Activated T-cell treated with anti-CD3 and anti-CD28 coated beads, Interleukin-2, amount 50 U/mL, for 4 hours (primary cell): ENCODE results near the gene NLGN1. TPM values are rescaled to one million over a fixed set of nuclear protein-coding genes. Genes with fewer than 3 reads are reported as not detected.

Experiments
- ATAC-seq, 2 donors: fragments of 200-7000 bp; cut with Tn5 transposase; one replicate each; pipeline ENCODE4 v1.10.0; 2021
- DNase-seq: peaks from one replicate; pipeline ENCODE4 v3.0.0-alpha.2; 2020
- H3K27me3 Mint-ChIP-seq: one replicate; pipeline ENCODE4 v1.8.0; 2021; ENCODE audit warnings: low read depth, mixed read lengths
- H3K36me3 Mint-ChIP-seq: one replicate; pipeline ENCODE4 v1.8.0; 2022; ENCODE audit warnings: mixed read lengths; ENCODE audit not compliant: insufficient read depth
- H3K4me1 Mint-ChIP-seq: one replicate; pipeline ENCODE4 v1.8.0; 2021; ENCODE audit warnings: low read depth, mixed read lengths
- H3K4me3 Mint-ChIP-seq: one replicate; pipeline ENCODE4 v1.8.0; 2021; ENCODE audit warnings: mild to moderate bottlenecking, moderate library complexity, mixed read lengths
- H3K9me3 Mint-ChIP-seq: one replicate; pipeline ENCODE4 v1.8.0; 2021; ENCODE audit warnings: mixed read lengths
- total RNA-seq, 3 donors: library from RNA; stranded (reverse); gene quantifications; one replicate each; pipeline ENCODE4 v1.2.1, GENCODE V29; 2021

Gene NLGN1
- total RNA-seq, 3 donors from 2014 or later: not detected

- no peak overlapping the region for H3K4me3 Mint-ChIP-seq
- H3K9me3 Mint-ChIP-seq: no peaks in the 10 kb centered on the region
- no peaks in the 10 kb centered on the region for H3K27me3 Mint-ChIP-seq
- DNase-seq: no peak
- H3K4me1 Mint-ChIP-seq: no peaks in the 10 kb centered on the region
- H3K36me3 Mint-ChIP-seq: no peaks in the 10 kb centered on the region
- ATAC-seq: no peak
Measured at GRCh38 chr3:174147798-174148197, 750.3 kb downstream of the NLGN1 start.

GRCh38 chr3:174153871-174154270 lies 756.3 kb downstream of the NLGN1 start:
- no peak overlapping the region for H3K4me3 Mint-ChIP-seq
- no peaks in the 10 kb centered on the region for H3K4me1 Mint-ChIP-seq
- ATAC-seq: no peak
- no peak for DNase-seq
- H3K9me3 Mint-ChIP-seq: no peaks in the 10 kb centered on the region
- H3K36me3 Mint-ChIP-seq: no peaks in the 10 kb centered on the region
- H3K27me3 Mint-ChIP-seq: no peaks in the 10 kb centered on the region

DNA sequence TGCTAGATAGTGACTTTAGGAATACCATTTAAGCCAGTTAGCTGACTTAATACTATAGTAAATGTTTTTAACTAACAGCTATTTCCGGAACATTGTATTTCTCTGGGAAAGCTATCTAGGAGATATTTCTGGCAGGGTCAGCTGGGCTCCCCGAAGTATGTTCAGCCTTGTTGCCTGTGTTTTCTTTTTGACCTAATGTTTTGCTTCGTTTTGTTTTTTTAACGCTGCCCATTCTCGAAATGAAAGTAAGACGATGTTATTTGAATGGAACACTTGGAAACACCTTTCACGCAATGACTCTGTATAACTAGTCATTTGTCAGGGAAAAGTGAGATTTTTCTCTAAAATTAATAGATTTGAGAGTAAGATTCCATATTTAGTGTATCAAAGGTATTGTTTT lies 758.7 kb downstream of the NLGN1 start:
- Mint-ChIP-seq H3K36me3 (no peaks in the 10 kb centered on the region), H3K27me3 (no peaks in the 10 kb centered on the region), H3K4me1 (no peaks in the 10 kb centered on the region), H3K9me3 (no peaks in the 10 kb centered on the region), H3K4me3 (no peak overlapping the region)
- DNase-seq: no peak
- ATAC-seq: no peak

- Mint-ChIP-seq H3K27me3 (no peaks in the 10 kb centered on the region), H3K4me3 (no peak overlapping the region), H3K4me1 (no peaks in the 10 kb centered on the region), H3K36me3 (no peaks in the 10 kb centered on the region), H3K9me3 (peaks cover 8% of the 10 kb centered on the region)
- DNase-seq: no peak
- no peak for ATAC-seq
Measured at GRCh38 chr3:174158674-174159073, 761.1 kb downstream of the NLGN1 start.

DNA sequence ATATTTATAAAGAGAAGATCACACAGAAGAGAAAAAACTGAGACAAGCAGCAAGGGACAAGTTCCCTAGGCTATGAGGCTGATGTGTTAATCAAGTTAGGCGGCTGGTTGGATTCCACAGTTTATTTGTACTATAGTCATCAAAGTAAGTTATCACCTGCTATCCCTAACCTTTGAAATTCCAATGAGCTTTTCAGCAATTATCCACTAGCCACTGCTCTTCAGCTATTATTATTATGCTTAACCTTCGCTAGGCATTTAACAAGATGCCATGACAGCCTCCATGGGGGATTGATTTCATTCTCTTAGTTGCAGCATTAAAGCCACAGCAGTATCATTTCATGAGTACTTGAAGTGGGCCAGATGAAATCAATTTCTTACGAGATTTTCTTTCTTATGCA lies 762.1 kb downstream of the NLGN1 start:
- no peak overlapping the region for H3K4me3 Mint-ChIP-seq
- DNase-seq: no peak
- H3K27me3 Mint-ChIP-seq: no peaks in the 10 kb centered on the region
- H3K36me3 Mint-ChIP-seq: no peaks in the 10 kb centered on the region
- H3K4me1 Mint-ChIP-seq: no peaks in the 10 kb centered on the region
- ATAC-seq: no peak
- peaks cover 15% of the 10 kb centered on the region for H3K9me3 Mint-ChIP-seq

DNA sequence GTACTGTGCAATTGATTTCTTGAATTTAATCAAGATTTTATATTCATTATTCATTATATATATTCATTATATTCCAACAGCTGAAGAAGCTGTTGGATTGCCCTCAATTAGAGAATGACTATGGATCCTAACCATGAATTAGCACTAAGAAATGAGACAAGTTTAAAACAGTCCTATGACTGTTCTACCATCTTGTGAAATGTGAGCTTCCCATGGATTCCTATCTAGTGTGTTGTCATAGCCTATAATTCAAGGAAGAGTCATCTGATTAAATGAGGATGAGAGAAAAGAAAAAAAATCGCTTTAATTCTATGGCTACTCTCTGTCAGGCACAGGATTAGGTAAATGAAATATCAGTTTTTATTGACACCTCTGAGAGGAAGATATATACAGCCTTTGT lies 765.0 kb downstream of the NLGN1 start:
- ATAC-seq (no peak), DNase-seq (no peak)
- no peaks in the 10 kb centered on the region for H3K36me3 Mint-ChIP-seq
- no peak overlapping the region for H3K4me3 Mint-ChIP-seq
- peaks cover 28% of the 10 kb centered on the region for H3K9me3 Mint-ChIP-seq
- H3K4me1 Mint-ChIP-seq: no peaks in the 10 kb centered on the region
- no peaks in the 10 kb centered on the region for H3K27me3 Mint-ChIP-seq

DNA sequence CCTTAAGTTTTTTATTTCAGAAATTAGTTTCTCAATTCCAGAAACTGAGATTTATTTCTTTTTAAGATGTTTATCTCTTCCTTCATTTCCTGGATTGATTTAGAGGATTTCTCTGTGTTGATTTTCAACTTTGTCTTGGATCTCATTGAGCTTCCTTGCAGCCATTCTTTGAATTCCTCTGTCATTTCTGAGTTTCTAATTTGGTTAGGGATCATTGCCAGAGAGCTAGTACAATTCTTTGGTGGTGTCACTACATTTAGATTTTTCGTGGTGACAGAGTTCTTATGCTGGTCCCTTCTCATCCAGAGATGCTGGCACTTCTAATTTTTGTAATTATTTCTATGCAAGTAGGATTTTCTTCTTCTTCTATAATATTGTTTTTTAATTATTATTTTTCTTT lies 770.5 kb downstream of the NLGN1 start:
- no peaks in the 10 kb centered on the region for H3K27me3 Mint-ChIP-seq
- no peaks in the 10 kb centered on the region for H3K4me1 Mint-ChIP-seq
- no peaks in the 10 kb centered on the region for H3K36me3 Mint-ChIP-seq
- no peak overlapping the region for H3K4me3 Mint-ChIP-seq
- ATAC-seq: no peak
- no peak for DNase-seq
- H3K9me3 Mint-ChIP-seq: peaks cover 23% of the 10 kb centered on the region

- ATAC-seq (no peak), DNase-seq (no peak)
- H3K4me1 Mint-ChIP-seq: no peaks in the 10 kb centered on the region
- H3K27me3 Mint-ChIP-seq: no peaks in the 10 kb centered on the region
- H3K4me3 Mint-ChIP-seq: no peak overlapping the region
- H3K36me3 Mint-ChIP-seq: no peaks in the 10 kb centered on the region
- H3K9me3 Mint-ChIP-seq: peaks cover 20% of the 10 kb centered on the region
Measured at GRCh38 chr3:174168538-174169254, 771.2 kb downstream of the NLGN1 start.

GRCh38 chr3:174169736-174170135 lies 772.2 kb downstream of the NLGN1 start:
- H3K27me3 Mint-ChIP-seq: no peaks in the 10 kb centered on the region
- H3K4me1 Mint-ChIP-seq: no peaks in the 10 kb centered on the region
- H3K9me3 Mint-ChIP-seq: peaks cover 17% of the 10 kb centered on the region
- H3K4me3 Mint-ChIP-seq: no peak overlapping the region
- no peak for DNase-seq
- ATAC-seq: no peak
- no peaks in the 10 kb centered on the region for H3K36me3 Mint-ChIP-seq

- Mint-ChIP-seq H3K4me3 (no peak overlapping the region), H3K36me3 (no peaks in the 10 kb centered on the region), H3K9me3 (peaks cover 19% of the 10 kb centered on the region), H3K27me3 (no peaks in the 10 kb centered on the region), H3K4me1 (no peaks in the 10 kb centered on the region)
- DNase-seq (no peak), ATAC-seq (no peak)
Measured at GRCh38 chr3:174170248-174170647, 772.7 kb downstream of the NLGN1 start.

DNA sequence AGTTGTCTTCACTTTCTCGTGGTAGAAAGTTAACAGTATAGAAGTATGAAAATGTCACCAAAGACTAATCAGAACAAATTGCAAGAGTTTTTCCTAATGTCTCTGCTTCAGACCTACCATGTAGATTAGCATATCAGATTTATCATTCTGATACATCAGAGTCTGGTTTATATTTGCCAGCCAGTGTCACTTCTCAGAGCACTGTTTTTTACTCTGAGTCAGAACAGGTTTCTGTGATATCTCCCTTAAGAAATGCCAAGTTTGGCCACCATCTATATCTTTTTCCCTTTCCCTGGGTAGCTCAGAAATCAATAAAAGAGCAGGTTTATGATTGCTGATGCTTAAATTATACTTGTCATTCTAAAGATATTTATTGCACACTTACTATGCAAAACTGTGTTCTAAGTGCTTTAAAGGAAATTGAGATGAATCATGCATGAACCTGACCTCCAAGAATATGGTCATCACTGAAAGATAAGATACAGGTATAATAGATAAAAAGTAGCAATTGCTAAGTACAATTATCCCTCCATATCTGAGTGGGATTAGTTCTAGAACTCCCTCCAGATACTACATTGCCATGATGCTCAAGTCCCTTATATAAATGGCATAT lies 788.9 kb downstream of the NLGN1 start:
- DNase-seq (no peak), ATAC-seq (no peak)
- Mint-ChIP-seq H3K4me1 (no peaks in the 10 kb centered on the region), H3K9me3 (no peaks in the 10 kb centered on the region), H3K4me3 (no peak overlapping the region), H3K27me3 (no peaks in the 10 kb centered on the region), H3K36me3 (no peaks in the 10 kb centered on the region)

GRCh38 chr3:174191380-174191779 lies 793.8 kb downstream of the NLGN1 start:
- no peaks in the 10 kb centered on the region for H3K27me3 Mint-ChIP-seq
- no peaks in the 10 kb centered on the region for H3K9me3 Mint-ChIP-seq
- no peaks in the 10 kb centered on the region for H3K4me1 Mint-ChIP-seq
- ATAC-seq: no peak
- no peak for DNase-seq
- H3K4me3 Mint-ChIP-seq: no peak overlapping the region
- no peaks in the 10 kb centered on the region for H3K36me3 Mint-ChIP-seq

GRCh38 chr3:174191895-174192294 lies 794.4 kb downstream of the NLGN1 start:
- Mint-ChIP-seq H3K4me1 (no peaks in the 10 kb centered on the region), H3K27me3 (no peaks in the 10 kb centered on the region), H3K4me3 (no peak overlapping the region), H3K36me3 (no peaks in the 10 kb centered on the region), H3K9me3 (no peaks in the 10 kb centered on the region)
- DNase-seq (no peak), ATAC-seq (no peak)

GRCh38 chr3:174192471-174192870 lies 794.9 kb downstream of the NLGN1 start:
- Mint-ChIP-seq H3K27me3 (no peaks in the 10 kb centered on the region), H3K9me3 (no peaks in the 10 kb centered on the region), H3K4me1 (no peaks in the 10 kb centered on the region), H3K36me3 (no peaks in the 10 kb centered on the region), H3K4me3 (no peak overlapping the region)
- DNase-seq: no peak
- no peak for ATAC-seq

DNA sequence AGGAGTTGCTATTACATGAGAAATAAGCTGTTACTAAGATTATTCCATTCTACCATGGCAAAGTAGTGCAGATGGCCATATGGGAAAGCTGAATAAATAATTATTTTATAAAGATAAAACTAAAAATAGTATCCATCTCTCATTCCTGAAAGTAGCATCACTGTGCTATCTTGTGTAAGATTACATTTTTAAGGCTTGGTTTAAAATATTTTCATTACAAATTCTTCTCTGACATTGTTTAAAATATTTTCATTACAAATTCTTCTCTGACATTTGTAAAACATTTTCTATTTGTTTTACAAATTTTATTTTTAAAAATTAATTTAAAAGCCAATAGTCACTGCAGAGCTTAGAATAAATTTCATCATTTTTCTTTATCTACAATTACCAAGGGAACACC lies 796.1 kb downstream of the NLGN1 start:
- no peak for DNase-seq
- Mint-ChIP-seq H3K4me3 (no peak overlapping the region), H3K36me3 (no peaks in the 10 kb centered on the region), H3K4me1 (no peaks in the 10 kb centered on the region), H3K9me3 (no peaks in the 10 kb centered on the region), H3K27me3 (no peaks in the 10 kb centered on the region)
- ATAC-seq: no peak
